Measurements from ENCODE around the gene CYP4Z1.

GRCh38 chr1:47067097-47067594, at the start of gene CYP4Z1:
- TF ChIP-seq ZSCAN29 (IDR thresholded peaks at IDR 0.05), result no peak
- no peak for TF ChIP-seq CTCF (IDR thresholded peaks at IDR 0.05 in 2 of 3, conservative IDR thresholded peaks at IDR 0.05 in 1 of 3; ENCODE audit: insufficient read depth in 2 of 3, low read depth in 1 of 3, low read length in 3 of 3)
- TF ChIP-seq ZBTB26 (CRISPR knock-in tag; IDR thresholded peaks at IDR 0.05), result no peak
- TF ChIP-seq ETV6 (IDR thresholded peaks at IDR 0.05; ENCODE audit: borderline replicate concordance in 1 of 2, low read depth in 2 of 2, low read length in 1 of 2), result no peak
- no peak for TF ChIP-seq ETV6 (CRISPR knock-in tag; IDR thresholded peaks at IDR 0.05; ENCODE audit: borderline replicate concordance)
- TF ChIP-seq AFF4 (CRISPR knock-in tag; IDR thresholded peaks at IDR 0.05), result no peak
- no peak for TF ChIP-seq TAF1 (IDR thresholded peaks at IDR 0.05; ENCODE audit: control insufficient read depth, extremely low read depth, insufficient read depth, low read length, severe bottlenecking)
- TF ChIP-seq KDM5B (IDR thresholded peaks at IDR 0.05; ENCODE audit: insufficient replicate concordance, low read depth, low read length), result no peak
- TF ChIP-seq THAP7 (CRISPR knock-in tag; IDR thresholded peaks at IDR 0.05), result no peak
- TF ChIP-seq SMC3 (conservative IDR thresholded peaks at IDR 0.05; ENCODE audit: insufficient read depth, low read depth, low read length), result no peak
- TF ChIP-seq FOS (IDR thresholded peaks at IDR 0.05; ENCODE audit: extremely low read depth, insufficient read length), result no peak
- no peak for TF ChIP-seq SIN3B (IDR thresholded peaks at IDR 0.05; ENCODE audit: low read depth)
